ENCODE measurements around the gene SPEM3. TPM values are rescaled to one million over a fixed set of nuclear protein-coding genes. Genes with fewer than 3 reads are reported as not detected.
"Not testable (repeated sequence)": the region's sequence is repeated elsewhere in the genome, so short reads cannot be mapped to it uniquely, and the experiment has no call there.

The SPEM3 gene
- total RNA-seq, 2 donors from 2014 or later, result not detected

DNA sequence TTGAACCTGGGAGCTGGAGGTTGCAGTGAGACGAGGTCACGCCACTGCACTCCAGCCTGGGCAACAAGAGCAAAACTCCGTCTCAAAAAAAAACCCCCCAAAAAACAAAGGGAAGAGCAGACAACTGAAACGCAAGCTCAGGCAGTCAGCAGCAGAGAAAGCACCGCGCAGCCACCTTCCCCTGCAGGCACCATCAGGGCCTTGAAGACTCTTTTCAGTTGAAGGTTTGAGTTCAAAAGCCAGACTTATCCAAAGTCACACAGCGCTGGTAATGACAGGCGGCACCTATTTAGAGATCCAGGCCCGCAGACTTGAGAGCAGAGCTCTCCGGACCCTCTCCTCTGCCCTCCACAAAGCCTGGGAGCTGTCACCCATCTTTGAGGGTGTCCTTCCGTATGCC is 39.6 kb downstream of the SPEM3 start:
- Histone ChIP-seq H3K36me3 (no peaks in the 10 kb centered on the region), H3K27me3 (no peaks in the 10 kb centered on the region), H3K9me3 (no peaks in the 10 kb centered on the region), H3K27ac (no peak overlapping the region), H3K4me1 (no peaks in the 10 kb centered on the region), H3K4me3 (no peak overlapping the region), H3K9ac (ENCODE audit: low read depth in 2 of 2, low read length in 2 of 2) (no peak overlapping the region)
- DNase-seq, result no peak
- TF ChIP-seq, protein P1, sequence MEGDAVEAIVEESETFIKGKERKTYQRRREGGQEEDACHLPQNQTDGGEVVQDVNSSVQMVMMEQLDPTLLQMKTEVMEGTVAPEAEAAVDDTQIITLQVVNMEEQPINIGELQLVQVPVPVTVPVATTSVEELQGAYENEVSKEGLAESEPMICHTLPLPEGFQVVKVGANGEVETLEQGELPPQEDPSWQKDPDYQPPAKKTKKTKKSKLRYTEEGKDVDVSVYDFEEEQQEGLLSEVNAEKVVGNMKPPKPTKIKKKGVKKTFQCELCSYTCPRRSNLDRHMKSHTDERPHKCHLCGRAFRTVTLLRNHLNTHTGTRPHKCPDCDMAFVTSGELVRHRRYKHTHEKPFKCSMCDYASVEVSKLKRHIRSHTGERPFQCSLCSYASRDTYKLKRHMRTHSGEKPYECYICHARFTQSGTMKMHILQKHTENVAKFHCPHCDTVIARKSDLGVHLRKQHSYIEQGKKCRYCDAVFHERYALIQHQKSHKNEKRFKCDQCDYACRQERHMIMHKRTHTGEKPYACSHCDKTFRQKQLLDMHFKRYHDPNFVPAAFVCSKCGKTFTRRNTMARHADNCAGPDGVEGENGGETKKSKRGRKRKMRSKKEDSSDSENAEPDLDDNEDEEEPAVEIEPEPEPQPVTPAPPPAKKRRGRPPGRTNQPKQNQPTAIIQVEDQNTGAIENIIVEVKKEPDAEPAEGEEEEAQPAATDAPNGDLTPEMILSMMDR (IDR thresholded peaks at IDR 0.05), result no peak
- intact Hi-C loops (cut with DNase I), result no loop called here

GRCh38 chr17:7468804-7469389 is 40.2 kb downstream of the SPEM3 start:
- no peak overlapping the region for H3K9ac ChIP-seq (ENCODE audit: low read depth in 2 of 2, low read length in 2 of 2)
- intact Hi-C loops (cut with DNase I), result no loop called here
- H3K27ac ChIP-seq, result no peak overlapping the region
- TF ChIP-seq, protein P1 (IDR thresholded peaks at IDR 0.05), result no peak
- H3K4me3 ChIP-seq, result no peak overlapping the region
- H3K27me3 ChIP-seq, result no peaks in the 10 kb centered on the region
- no peaks in the 10 kb centered on the region for H3K4me1 ChIP-seq
- no peaks in the 10 kb centered on the region for H3K9me3 ChIP-seq
- no peaks in the 10 kb centered on the region for H3K36me3 ChIP-seq
- no peak for DNase-seq

DNA sequence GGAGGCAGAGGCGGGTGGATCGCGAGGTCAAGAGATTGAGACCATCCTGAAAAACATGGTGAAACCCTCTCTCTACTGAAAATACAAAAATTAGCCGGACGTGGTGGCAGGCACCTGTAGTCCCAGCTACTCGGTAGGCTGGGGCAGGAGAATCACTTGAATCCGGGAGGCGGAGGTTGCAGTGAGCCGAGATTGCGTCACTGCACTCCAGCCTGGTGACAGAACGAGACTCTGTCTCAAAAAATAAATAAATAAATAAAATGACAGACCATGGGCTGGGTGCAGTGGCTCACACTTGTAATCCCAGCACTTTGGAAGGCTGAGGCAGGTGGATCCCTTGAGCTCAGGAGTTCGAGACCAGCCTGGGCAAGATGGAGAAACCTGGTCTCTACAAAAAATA is 41.2 kb downstream of the SPEM3 start:
- H3K4me3 ChIP-seq; H3K4me1 ChIP-seq; intact Hi-C loops (cut with DNase I); H3K9ac ChIP-seq (ENCODE audit: low read depth in 2 of 2, low read length in 2 of 2); DNase-seq; H3K27me3 ChIP-seq; H3K36me3 ChIP-seq; H3K27ac ChIP-seq; H3K9me3 ChIP-seq: not testable (repeated sequence)

- not testable (repeated sequence) for H3K27ac ChIP-seq
These were observed 41.9 kb downstream of the SPEM3 start for GRCh38 chr17:7470457-7470973.

DNA sequence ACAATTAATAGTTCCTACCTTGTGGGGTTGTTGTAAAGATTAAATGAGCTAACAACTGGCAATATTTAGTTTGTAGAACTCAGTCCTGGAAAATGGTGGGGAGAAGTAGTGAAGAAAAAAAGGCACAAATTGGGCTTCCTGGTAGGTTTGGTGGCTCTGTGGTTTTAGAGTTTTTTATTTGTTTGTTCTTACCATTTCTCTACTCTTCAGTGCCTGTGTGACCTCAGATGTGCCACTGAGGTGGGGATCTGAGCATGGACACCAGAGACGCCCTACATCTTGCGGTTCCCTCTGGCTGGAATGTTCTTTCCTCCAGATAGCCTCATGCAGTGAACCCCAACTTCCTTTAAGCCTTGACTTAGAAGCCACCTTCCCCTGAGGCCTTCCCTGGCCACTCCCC is 43.1 kb downstream of the SPEM3 start:
- Histone ChIP-seq H3K9ac (ENCODE audit: low read depth in 2 of 2, low read length in 2 of 2) (no peak overlapping the region), H3K4me3 (no peak overlapping the region), H3K27ac (no peak overlapping the region), H3K27me3 (no peaks in the 10 kb centered on the region), H3K9me3 (no peaks in the 10 kb centered on the region), H3K4me1 (no peaks in the 10 kb centered on the region), H3K36me3 (no peaks in the 10 kb centered on the region)
- intact Hi-C loops (cut with DNase I), result no loop called here
- no peak for DNase-seq
- TF ChIP-seq, protein P1 (IDR thresholded peaks at IDR 0.05), result no peak

More at GRCh38 chr17:7470457-7470973, 41.9 kb downstream of the SPEM3 start:
- H3K9me3 ChIP-seq; H3K4me1 ChIP-seq; intact Hi-C loops (cut with DNase I); H3K4me3 ChIP-seq; DNase-seq; H3K27me3 ChIP-seq; H3K9ac ChIP-seq (ENCODE audit: low read depth in 2 of 2, low read length in 2 of 2); H3K36me3 ChIP-seq: not testable (repeated sequence)

DNA sequence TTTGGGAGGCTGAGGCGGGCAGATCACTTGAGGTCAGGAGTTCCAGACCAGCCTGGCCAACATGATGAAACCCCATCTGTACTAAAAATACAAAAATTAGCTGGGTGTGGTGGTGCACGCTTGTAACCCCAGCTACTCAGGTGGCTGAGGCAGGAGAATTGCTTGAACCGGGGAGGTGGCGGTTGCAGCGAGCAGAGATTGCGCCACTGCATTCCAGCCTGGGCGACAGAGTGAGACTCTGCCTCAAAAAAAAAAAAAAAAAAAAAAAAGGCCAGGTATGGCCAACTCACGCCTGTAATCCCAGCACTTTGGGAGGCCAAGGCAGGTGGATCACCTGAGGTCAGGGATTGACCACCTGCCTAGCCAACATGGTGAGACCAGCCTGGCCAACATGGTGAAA is 46.1 kb downstream of the SPEM3 start:
- H3K36me3 ChIP-seq; H3K27ac ChIP-seq; DNase-seq; H3K9ac ChIP-seq (ENCODE audit: low read depth in 2 of 2, low read length in 2 of 2); H3K4me1 ChIP-seq; H3K4me3 ChIP-seq; intact Hi-C loops (cut with DNase I); H3K9me3 ChIP-seq; H3K27me3 ChIP-seq: not testable (repeated sequence)

DNA sequence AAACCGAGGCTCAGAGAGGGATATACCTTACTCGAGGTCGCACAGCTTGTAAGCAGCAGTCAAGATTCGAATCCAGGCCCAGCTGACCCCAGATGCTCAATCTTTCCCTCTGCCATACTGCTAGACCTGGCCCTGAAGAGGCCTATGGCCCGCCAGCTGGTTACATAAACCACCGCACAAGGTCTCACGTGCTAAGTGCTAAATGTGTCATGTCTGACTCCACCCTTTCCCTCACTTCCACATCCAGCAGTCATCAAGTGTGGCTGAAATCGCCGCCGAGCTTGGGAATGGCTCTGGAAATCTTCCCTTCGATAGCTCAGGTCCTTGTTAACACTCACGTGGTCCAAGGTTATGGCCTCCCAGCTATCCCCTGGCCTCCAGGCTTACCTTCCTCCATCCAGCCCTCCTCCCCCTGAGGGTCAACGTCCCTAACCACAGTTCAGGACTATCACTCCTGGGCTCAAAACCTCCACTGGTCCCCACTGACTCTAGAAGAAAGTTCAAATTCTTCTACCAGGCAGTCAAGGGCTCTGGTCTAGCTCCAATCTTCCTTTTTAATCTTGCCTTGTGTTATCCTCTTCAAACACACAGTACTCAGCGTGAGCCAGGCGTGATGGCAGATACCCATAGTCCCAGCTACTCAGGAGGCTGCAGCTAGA is 47.2 kb downstream of the SPEM3 start:
- Histone ChIP-seq H3K36me3 (no peaks in the 10 kb centered on the region), H3K4me3 (no peak overlapping the region), H3K9ac (ENCODE audit: low read depth in 2 of 2, low read length in 2 of 2) (peak overlapping the region in 1 of 2 donors; percentile 14), H3K4me1 (peaks cover 4% of the 10 kb centered on the region), H3K9me3 (no peaks in the 10 kb centered on the region), H3K27ac (no peak overlapping the region), H3K27me3 (no peaks in the 10 kb centered on the region)
- DNase-seq, result peak; percentile 32
- TF ChIP-seq, protein P1 (IDR thresholded peaks at IDR 0.05), result no peak
- intact Hi-C loops (cut with DNase I), result no loop called here
